IMR-90 (cell line): Measurements from ENCODE around the gene ZFP92. TPM values are rescaled to one million over a fixed set of nuclear protein-coding genes. Genes with fewer than 3 reads are reported as not detected.
"Not testable (repeated sequence)": the region's sequence is repeated elsewhere in the genome, so short reads cannot be mapped to it uniquely, and the experiment has no call there.

Source experiments
- ATAC-seq: fragments of 200-7000 bp; cut with Tn5 transposase; 2 replicates; pipeline ENCODE4 v1.9.1; 2020; ENCODE audit warnings: low read depth, mild to moderate bottlenecking, moderate library complexity
- BruUV-seq: library from RNA; stranded (reverse); fragments of 400-500 nt; replicated peaks from 2 replicates; lab custom pipeline; 2021; lab: Mats Ljungman, UMichigan
- CTCF ChIA-PET: fragments of 300-600 bp; formaldehyde crosslinking; extraction: SDS; loops from one replicate; lab custom pipeline; 2021; ENCODE audit warnings: antibody characterized with exemption; lab: Yijun Ruan, JAX
- POLR2A ChIA-PET: fragments of 300-600 bp; sonication (Branson Sonifier 250); formaldehyde crosslinking; loops from one replicate; lab custom pipeline; 2022; ENCODE audit warnings: antibody characterized with exemption; ENCODE audit not compliant: unreplicated experiment; lab: Charles Lee
- DNase-seq: peaks from one replicate; pipeline ENCODE4 v3.0.0; 2013
- H2AFZ ChIP-seq: replicated peaks from 2 replicates; pipeline ENCODE3; 2013; ENCODE audit warnings: low read length, mild to moderate bottlenecking; ENCODE audit not compliant: poor library complexity
- H2AK5ac ChIP-seq: 2 replicates; pipeline ENCODE4 v1.6.1; 2013; ENCODE audit warnings: low read depth, low read length, inconsistent platforms
- H2AK9ac ChIP-seq: replicated peaks from 2 replicates; pipeline ENCODE3; 2013; ENCODE audit warnings: mild to moderate bottlenecking, low read depth, low read length, moderate library complexity; ENCODE audit not compliant: poor library complexity
- H2BK120ac ChIP-seq: 2 replicates; pipeline ENCODE4 v1.6.1; 2013; ENCODE audit warnings: low read depth, low read length, inconsistent platforms
- H2BK15ac ChIP-seq: 3 replicates; pipeline ENCODE4 v1.6.1; 2013; ENCODE audit warnings: low read depth, low read length, inconsistent platforms
- H2BK20ac ChIP-seq: 2 replicates; pipeline ENCODE4 v1.6.1; 2013; ENCODE audit warnings: low read depth, mild to moderate bottlenecking, inconsistent platforms, low read length, moderate library complexity
- H2BK5ac ChIP-seq: 2 replicates; pipeline ENCODE4 v1.6.1; 2013; ENCODE audit warnings: mild to moderate bottlenecking, low read depth, low read length, inconsistent platforms; ENCODE audit not compliant: poor library complexity, severe bottlenecking
- H3K14ac ChIP-seq: replicated peaks from 2 replicates; pipeline ENCODE4 v1.6.1; 2013; ENCODE audit warnings: low read depth, low read length, inconsistent platforms
- H3K18ac ChIP-seq: 2 replicates; pipeline ENCODE4 v1.6.1; 2013; ENCODE audit warnings: low read depth, low read length, control low read depth
- H3K23ac ChIP-seq: 2 replicates; pipeline ENCODE4 v1.6.1; 2013; ENCODE audit warnings: low read depth, low read length, inconsistent platforms
- H3K27ac ChIP-seq: 2 replicates; pipeline ENCODE4 v1.5.1; 2013; ENCODE audit warnings: mild to moderate bottlenecking, control low read depth, low read length; ENCODE audit not compliant: insufficient read depth
- H3K27me3 ChIP-seq: 2 replicates; pipeline ENCODE4 v1.6.1; 2013; ENCODE audit warnings: low read length; ENCODE audit not compliant: control insufficient read depth, insufficient read depth
- H3K36me3 ChIP-seq: 2 replicates; pipeline ENCODE4 v1.6.1; 2013; ENCODE audit warnings: low read length, mixed read lengths; ENCODE audit not compliant: control insufficient read depth, insufficient read depth
- H3K4ac ChIP-seq: 2 replicates; pipeline ENCODE4 v1.6.1; 2013; ENCODE audit warnings: low read depth, low read length, inconsistent platforms
- H3K4me1 ChIP-seq: 2 replicates; pipeline ENCODE4 v1.6.1; 2013; ENCODE audit warnings: low read length, mixed read lengths; ENCODE audit not compliant: control insufficient read depth, insufficient read depth
- H3K4me2 ChIP-seq: 2 replicates; pipeline ENCODE4 v1.6.1; 2013; ENCODE audit warnings: low read depth, mild to moderate bottlenecking, control low read depth, low read length, moderate library complexity
- H3K4me3 ChIP-seq: 2 replicates; pipeline ENCODE4 v1.5.1; 2013; ENCODE audit warnings: low read depth, mild to moderate bottlenecking, control low read depth, low read length, moderate library complexity; ENCODE audit not compliant: insufficient read depth
- H3K56ac ChIP-seq: 2 replicates; pipeline ENCODE4 v1.6.1; 2013; ENCODE audit warnings: low read length, inconsistent platforms; ENCODE audit not compliant: insufficient read depth; ENCODE audit errors: extremely low read depth
- H3K79me1 ChIP-seq, 2 experiments: 2 replicates each; pipeline ENCODE4 v1.6.1; 2013; ENCODE audit warnings: low read length in 2 of 2, inconsistent platforms in 1 of 2, low read depth in 1 of 2
- H3K9ac ChIP-seq: 2 replicates; pipeline ENCODE4 v1.6.1; 2013; ENCODE audit warnings: low read depth, low read length, control low read depth
- H3K9me1 ChIP-seq: 2 replicates; pipeline ENCODE4 v1.6.1; 2013; ENCODE audit warnings: low read length, inconsistent platforms; ENCODE audit not compliant: insufficient read depth
- H3K9me3 ChIP-seq: 2 replicates; pipeline ENCODE4 v1.6.1; 2013; ENCODE audit warnings: low read length; ENCODE audit not compliant: control insufficient read depth, insufficient read depth
- H4K20me1 ChIP-seq: 2 replicates; pipeline ENCODE4 v1.6.1; 2013; ENCODE audit warnings: low read length, inconsistent platforms; ENCODE audit not compliant: insufficient read depth
- H4K5ac ChIP-seq: 2 replicates; pipeline ENCODE4 v1.6.1; 2013; ENCODE audit warnings: mild to moderate bottlenecking, low read depth, low read length, control low read depth
- H4K8ac ChIP-seq, 2 experiments: 2 replicates each; pipeline ENCODE4 v1.6.1; 2013; ENCODE audit warnings: low read depth in 2 of 2, low read length in 2 of 2, control low read depth in 1 of 2, inconsistent platforms in 1 of 2
- H4K91ac ChIP-seq: 2 replicates; pipeline ENCODE4 v1.6.1; 2013; ENCODE audit warnings: low read depth, low read length, inconsistent platforms; ENCODE audit not compliant: insufficient read depth
- WGBS, 2 experiments: methylation state at CpG; one replicate each; pipeline versions ENCODE4 v1.1.5 to v1.1.7; 2013; ENCODE audit warnings: missing lambda C conversion rate in 2 of 2; ENCODE audit not compliant: insufficient read length in 1 of 2; ENCODE audit errors: extremely low coverage in 2 of 2; 5-methylcytosine and 5-hydroxymethylcytosine counted together
- dilution Hi-C: fragments of 300-500 bp; cut with HindIII; formaldehyde crosslinking; loops from one replicate; pipeline ENCODE4 v1.14.3; 2018; ENCODE audit warnings: low sequenced_read_pairs; ENCODE audit not compliant: unreplicated experiment
- in situ Hi-C: fragments of 300-500 bp; cut with MboI; formaldehyde crosslinking; loops from 3 replicates; pipeline ENCODE4 v1.14.3; 2019; ENCODE audit warnings: low sequenced_read_pairs, inconsistent platforms, mixed read lengths
- intact Hi-C: fragments of 100-400 bp; cut with micrococcal nuclease; formaldehyde crosslinking; loops from 2 replicates; pipeline ENCODE4 v1.10.0; 2022
- polyA plus RNA-seq, 3 experiments: library from polyadenylated mRNA; depleted of rRNA; stranded (reverse); fragments of >200 nt; gene quantifications; 2 replicates each; pipeline ENCODE4 v1.2.3, GENCODE V29; 2012; ENCODE audit warnings: low replicate concordance in 1 of 3
- total RNA-seq: library from RNA; depleted of rRNA; stranded (reverse); fragments of >200 nt; gene quantifications from 2 replicates; pipeline ENCODE4 v1.2.3, GENCODE V29; 2012

The ZFP92 gene
- total and polyA plus RNA-seq, 2 of the 4 experiments (the other 2 are of a cell fraction), result under 0.01 to 0.03 TPM

DNA sequence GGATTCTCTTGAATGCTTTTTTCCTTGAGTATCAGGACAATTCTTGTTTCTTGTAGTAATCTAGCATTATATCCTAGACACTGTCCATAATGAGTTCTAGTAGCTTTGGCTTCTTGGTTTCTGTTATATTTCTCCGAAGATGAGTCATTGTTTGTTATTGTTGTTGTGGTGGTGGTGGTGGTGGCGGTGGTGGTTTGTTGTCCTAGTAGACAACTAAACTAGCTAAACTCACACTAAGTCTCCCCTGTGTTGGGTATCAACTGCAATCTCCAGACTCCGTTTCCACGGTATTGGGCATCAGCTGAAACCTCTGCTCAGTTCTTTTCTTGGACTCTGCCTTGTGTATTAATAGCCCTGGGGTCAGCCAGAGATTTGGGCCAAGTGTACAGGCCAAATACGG lies 6.9 kb upstream of the ZFP92 start:
- H3K14ac ChIP-seq, H4K8ac ChIP-seq, H3K9me1 ChIP-seq, H3K79me1 ChIP-seq, H4K91ac ChIP-seq, dilution Hi-C loops, POLR2A ChIA-PET, H3K27me3 ChIP-seq, H2BK5ac ChIP-seq, H3K27ac ChIP-seq, DNase-seq, H3K4me2 ChIP-seq, H4K20me1 ChIP-seq, H2AK5ac ChIP-seq, H2BK15ac ChIP-seq, H3K4me3 ChIP-seq, BruUV-seq, H2BK120ac ChIP-seq, intact Hi-C loops, H3K4me1 ChIP-seq, H3K4ac ChIP-seq, ATAC-seq, H4K5ac ChIP-seq, H3K9ac ChIP-seq, H3K23ac ChIP-seq, H3K9me3 ChIP-seq, H2AK9ac ChIP-seq, CTCF ChIA-PET, H2BK20ac ChIP-seq, H2AFZ ChIP-seq, H3K36me3 ChIP-seq, H3K18ac ChIP-seq, H3K56ac ChIP-seq: not testable (repeated sequence)
- 64% methylated on average over 3 of the region's 5 CpGs; no CpG with 5 or more reads in 1 of the 2 experiments for WGBS, 2 experiments
- in situ Hi-C loops, result loop anchor here (25.0 kb wide), 1 partner anchor 217 kb away; the partner anchor contains the start of gene MAGEA1
